ENCODE results near the gene MAFG.

Gene MAFG

DNA sequence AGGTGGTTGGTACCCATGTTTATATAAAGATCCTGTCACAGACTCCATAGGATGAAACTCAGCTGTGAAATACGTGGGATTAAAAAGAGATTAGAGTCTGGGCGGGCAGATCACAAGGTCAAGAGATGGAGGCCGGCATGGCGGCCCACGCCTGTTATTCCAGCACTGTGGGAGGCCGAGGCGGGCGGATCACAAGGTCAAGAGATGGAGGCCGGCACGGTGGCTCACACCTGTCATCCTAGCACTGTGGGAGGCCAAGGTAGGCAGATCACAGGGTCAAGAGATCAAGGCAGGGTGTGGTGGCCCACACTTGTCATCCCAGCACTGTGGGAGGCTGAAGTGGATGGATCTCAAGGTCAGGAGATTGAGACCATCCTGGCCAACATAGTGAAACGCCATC is 32.1 kb downstream of the MAFG start:
- TF ChIP-seq, protein P1, sequence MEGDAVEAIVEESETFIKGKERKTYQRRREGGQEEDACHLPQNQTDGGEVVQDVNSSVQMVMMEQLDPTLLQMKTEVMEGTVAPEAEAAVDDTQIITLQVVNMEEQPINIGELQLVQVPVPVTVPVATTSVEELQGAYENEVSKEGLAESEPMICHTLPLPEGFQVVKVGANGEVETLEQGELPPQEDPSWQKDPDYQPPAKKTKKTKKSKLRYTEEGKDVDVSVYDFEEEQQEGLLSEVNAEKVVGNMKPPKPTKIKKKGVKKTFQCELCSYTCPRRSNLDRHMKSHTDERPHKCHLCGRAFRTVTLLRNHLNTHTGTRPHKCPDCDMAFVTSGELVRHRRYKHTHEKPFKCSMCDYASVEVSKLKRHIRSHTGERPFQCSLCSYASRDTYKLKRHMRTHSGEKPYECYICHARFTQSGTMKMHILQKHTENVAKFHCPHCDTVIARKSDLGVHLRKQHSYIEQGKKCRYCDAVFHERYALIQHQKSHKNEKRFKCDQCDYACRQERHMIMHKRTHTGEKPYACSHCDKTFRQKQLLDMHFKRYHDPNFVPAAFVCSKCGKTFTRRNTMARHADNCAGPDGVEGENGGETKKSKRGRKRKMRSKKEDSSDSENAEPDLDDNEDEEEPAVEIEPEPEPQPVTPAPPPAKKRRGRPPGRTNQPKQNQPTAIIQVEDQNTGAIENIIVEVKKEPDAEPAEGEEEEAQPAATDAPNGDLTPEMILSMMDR (IDR thresholded peaks at IDR 0.05), result no peak

DNA sequence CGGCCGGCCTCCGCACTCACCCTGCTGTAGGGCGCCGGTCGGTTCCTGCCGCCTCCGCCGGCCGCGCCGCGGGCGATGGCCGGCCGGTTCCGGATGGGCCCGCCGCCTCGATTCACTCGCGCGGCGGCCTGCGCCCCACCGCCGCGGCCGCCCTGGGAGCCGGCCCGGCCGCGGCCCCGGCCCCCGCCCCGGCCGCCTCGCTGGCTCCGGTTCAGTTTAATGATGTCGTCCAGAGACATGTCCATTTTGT is 36.3 kb downstream of the MAFG start:
- peaks cover 52% of the 10 kb centered on the region for H3K36me3 ChIP-seq

More for the DNA sequence above, 32.1 kb downstream of the MAFG start:
- Histone ChIP-seq H3K9me3 (no peaks in the 10 kb centered on the region), H3K27me3 (no peaks in the 10 kb centered on the region), H3K36me3 (peaks cover 59% of the 10 kb centered on the region), H3K4me3 (ENCODE audit: low read depth in 1 of 2, low read length in 1 of 2) (no peak overlapping the region), H3K4me1 (ENCODE audit: control insufficient read depth in 1 of 2, insufficient read depth in 1 of 2, low read depth in 1 of 2, low read length in 1 of 2) (peaks cover 15 to 16% of the 10 kb centered on the region in 2 experiments), H3K27ac (no peak overlapping the region)

DNA sequence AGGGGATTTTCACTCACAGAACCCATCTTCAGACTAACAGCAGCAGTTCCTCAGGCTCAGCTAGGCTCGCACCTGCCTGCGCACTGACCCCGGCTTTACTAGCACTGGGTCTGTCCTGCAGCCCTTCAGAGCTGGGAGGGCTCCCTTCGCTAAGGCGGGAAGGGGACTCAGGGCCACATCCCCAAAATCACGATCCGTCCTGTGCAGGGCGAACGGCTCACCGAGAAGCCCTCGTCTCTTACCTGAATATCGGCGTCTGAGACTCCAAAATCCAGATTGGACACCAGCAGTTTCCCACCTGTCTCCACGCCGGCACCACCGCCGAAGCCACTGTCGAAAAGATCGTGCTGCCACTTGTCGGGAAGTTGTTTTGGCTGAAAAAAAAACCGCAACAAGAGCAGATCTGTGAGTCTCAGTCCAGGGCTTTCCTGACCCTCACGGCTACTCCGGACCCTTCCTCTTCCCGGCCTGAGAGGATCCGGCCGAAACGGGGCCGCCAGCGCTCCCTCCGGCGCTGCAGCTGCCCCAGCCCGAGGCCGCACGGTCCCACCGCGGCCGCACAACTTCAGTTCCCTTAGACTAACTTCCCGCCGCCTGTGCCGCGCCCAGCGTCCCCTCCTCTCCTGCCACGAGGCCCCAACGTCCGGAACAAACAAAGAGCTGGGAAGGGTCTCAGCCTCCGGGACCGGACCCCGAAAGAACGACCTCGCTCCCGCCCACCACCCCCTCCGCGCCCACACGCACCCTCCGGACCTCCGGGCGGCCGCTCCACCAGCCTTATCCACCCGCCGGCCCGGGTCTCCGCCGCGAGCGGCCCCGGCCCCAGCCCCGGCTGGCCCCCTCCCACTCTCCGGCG is 36.9 kb downstream of the MAFG start:
- Histone ChIP-seq H3K27me3 (no peaks in the 10 kb centered on the region), H3K4me3 (ENCODE audit: low read depth in 1 of 2, low read length in 1 of 2) (peak overlapping the region; percentile 66 to 79), H3K36me3 (peaks cover 52% of the 10 kb centered on the region), H3K9me3 (no peaks in the 10 kb centered on the region), H3K27ac (peak overlapping the region; percentile 94), H3K4me1 (ENCODE audit: control insufficient read depth in 1 of 2, insufficient read depth in 1 of 2, low read depth in 1 of 2, low read length in 1 of 2) (peaks cover 19% of the 10 kb centered on the region in 2 experiments)
- TF ChIP-seq, protein P1 (IDR thresholded peaks at IDR 0.05), result no peak

More for the DNA sequence above, 36.3 kb downstream of the MAFG start:
- H3K4me1 ChIP-seq (ENCODE audit: control insufficient read depth in 1 of 2, insufficient read depth in 1 of 2, low read depth in 1 of 2, low read length in 1 of 2), result peaks cover 19% of the 10 kb centered on the region in 2 experiments
- H3K27ac ChIP-seq, result peak overlapping the region; percentile 94
- TF ChIP-seq, protein P1 (IDR thresholded peaks at IDR 0.05), result no peak
- no peaks in the 10 kb centered on the region for H3K9me3 ChIP-seq
- H3K4me3 ChIP-seq (ENCODE audit: low read depth in 1 of 2, low read length in 1 of 2), result peak overlapping the region; percentile 79 to 87
- no peaks in the 10 kb centered on the region for H3K27me3 ChIP-seq

DNA sequence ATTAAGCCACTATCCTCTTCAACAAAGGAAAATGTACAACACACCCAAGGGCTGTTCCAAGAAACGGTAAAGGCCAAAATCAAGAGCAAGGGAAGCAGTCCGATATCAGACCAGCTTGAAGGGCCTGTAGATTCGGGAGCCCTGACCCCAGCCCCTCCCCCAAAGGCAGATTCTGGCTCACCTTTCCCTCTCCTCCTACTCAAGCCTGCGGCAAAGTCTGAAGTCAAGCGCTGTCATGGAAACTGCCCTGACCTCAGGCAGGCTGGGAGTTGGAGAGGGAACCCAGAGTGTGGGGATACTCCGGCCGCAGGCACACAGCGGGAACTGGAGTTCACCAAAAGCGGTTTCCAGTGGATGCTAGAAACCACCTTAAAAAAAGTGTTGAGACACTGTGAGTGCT is 37.9 kb downstream of the MAFG start:
- H3K36me3 ChIP-seq, result peaks cover 54% of the 10 kb centered on the region
- H3K27ac ChIP-seq, result no peak overlapping the region
- H3K9me3 ChIP-seq, result no peaks in the 10 kb centered on the region
- H3K27me3 ChIP-seq, result no peaks in the 10 kb centered on the region
- TF ChIP-seq, protein P1 (IDR thresholded peaks at IDR 0.05), result no peak
- H3K4me3 ChIP-seq (ENCODE audit: low read depth in 1 of 2, low read length in 1 of 2), result no peak overlapping the region
- peaks cover 19% of the 10 kb centered on the region in 2 experiments for H3K4me1 ChIP-seq (ENCODE audit: control insufficient read depth in 1 of 2, insufficient read depth in 1 of 2, low read depth in 1 of 2, low read length in 1 of 2)

DNA sequence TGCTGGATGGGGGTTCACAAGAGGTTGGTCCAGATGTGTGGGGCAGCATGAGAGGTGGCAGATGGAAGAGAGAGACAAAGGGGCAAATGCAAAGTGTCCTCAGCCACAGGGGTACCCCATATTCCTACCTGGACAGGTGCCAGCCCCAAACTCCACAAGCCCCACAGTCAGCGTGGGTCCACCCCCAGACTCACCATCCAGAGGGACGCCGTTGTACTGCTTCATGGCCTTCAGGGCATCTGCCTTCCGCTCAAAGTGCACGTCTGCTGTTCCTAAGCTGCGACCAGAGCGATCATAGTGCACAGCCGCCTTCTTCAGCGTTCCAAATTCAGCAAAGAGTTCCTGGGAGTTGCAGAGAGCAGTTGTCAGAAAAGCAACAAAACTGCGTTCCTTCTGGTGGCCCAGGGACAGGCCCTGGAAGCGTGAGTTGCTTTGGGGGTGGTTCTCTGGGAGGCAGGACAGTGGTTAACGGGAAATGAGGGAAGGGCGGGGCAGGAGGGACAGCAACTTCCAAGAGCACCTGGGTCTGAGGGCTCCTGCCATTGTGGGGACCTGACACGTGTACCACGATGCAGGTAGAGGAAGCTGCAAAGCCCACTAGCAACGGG is 38.4 kb downstream of the MAFG start:
- H3K4me1 ChIP-seq (ENCODE audit: control insufficient read depth in 1 of 2, insufficient read depth in 1 of 2, low read depth in 1 of 2, low read length in 1 of 2), result peaks cover 19% of the 10 kb centered on the region in 2 experiments
- TF ChIP-seq, protein P1 (IDR thresholded peaks at IDR 0.05), result no peak
- H3K4me3 ChIP-seq (ENCODE audit: low read depth in 1 of 2, low read length in 1 of 2), result no peak overlapping the region
- no peaks in the 10 kb centered on the region for H3K27me3 ChIP-seq
- H3K27ac ChIP-seq, result no peak overlapping the region
- H3K9me3 ChIP-seq, result no peaks in the 10 kb centered on the region
- peaks cover 53% of the 10 kb centered on the region for H3K36me3 ChIP-seq

Data from neutrophil (primary cell).